ENCODE results near the gene CLDN24. TPM values are rescaled to one million over a fixed set of nuclear protein-coding genes. Genes with fewer than 3 reads are reported as not detected.
A peak's percentile ranks its signal among the peaks of the same experiment; 100 is the strongest.
"Not testable (repeated sequence)": the region's sequence is repeated elsewhere in the genome, so short reads cannot be mapped to it uniquely, and the experiment has no call there.

Gene CLDN24
- total RNA-seq, 4 donors from 2014 or later: not detected

- DNase-seq (ENCODE audit: low spot score in 2 of 2): peak in 1 of 2 donors; percentile 77
- WGBS, 2 donors: 91 to 92% methylated on average over 7 of the region's 7 CpGs
- intact Hi-C loops (cut with DNase I; ENCODE audit: low total_unique reads): no loop called here
- no peak overlapping the region for H3K4me3 ChIP-seq (ENCODE audit: low read depth, poor library complexity, severe bottlenecking)
- TF ChIP-seq POLR2A (IDR thresholded peaks at IDR 0.05) (no peak), CTCF (IDR thresholded peaks at IDR 0.05) (no peak)
Observed at GRCh38 chr4:183324619-183325018, 2.4 kb upstream of the CLDN24 start.

GRCh38 chr4:183324056-183324455 is 1.8 kb upstream of the CLDN24 start:
- intact Hi-C loops (cut with DNase I; ENCODE audit: low total_unique reads); H3K4me3 ChIP-seq (ENCODE audit: low read depth, poor library complexity, severe bottlenecking): not testable (repeated sequence)
- 92 to 99% methylated on average over 11 of the region's 11 CpGs for WGBS, 2 donors
- peak in 1 of 2 donors; percentile 66 for DNase-seq (ENCODE audit: low spot score in 2 of 2)

- DNase-seq (ENCODE audit: low spot score in 2 of 2): peak in 1 of 2 donors; percentile 43
- intact Hi-C loops (cut with DNase I; ENCODE audit: low total_unique reads): no loop called here
- 83 to 86% methylated on average over 6 of the region's 6 CpGs for WGBS, 2 donors
- TF ChIP-seq POLR2A (IDR thresholded peaks at IDR 0.05): no peak
- H3K4me3 ChIP-seq (ENCODE audit: low read depth, poor library complexity, severe bottlenecking): no peak overlapping the region
Observed at GRCh38 chr4:183323295-183323694, 1.1 kb upstream of the CLDN24 start.

GRCh38 chr4:183321516-183321915 is 710 bp downstream of the CLDN24 start:
- TF ChIP-seq POLR2A (IDR thresholded peaks at IDR 0.05): no peak
- no peak for TF ChIP-seq CTCF (IDR thresholded peaks at IDR 0.05)
- H3K4me3 ChIP-seq (ENCODE audit: low read depth, poor library complexity, severe bottlenecking): no peak overlapping the region
- 89 to 92% methylated on average over 5 of the region's 5 CpGs for WGBS, 2 donors
- no peak for DNase-seq (ENCODE audit: low spot score in 2 of 2)
- intact Hi-C loops (cut with DNase I; ENCODE audit: low total_unique reads): no loop called here

GRCh38 chr4:183321079-183321478 is 1.1 kb downstream of the CLDN24 start:
- intact Hi-C loops (cut with DNase I; ENCODE audit: low total_unique reads): no loop called here

GRCh38 chr4:183320211-183321059 is 1.8 kb downstream of the CLDN24 start, which contains the start of gene CLDN22:
CLDN22 (minus strand) TSS chr4:183320276; CDS start chr4:183320218, 58 bp downstream.
- DNase-seq (ENCODE audit: low spot score in 2 of 2): no peak
- WGBS, 2 donors: 65 to 72% methylated on average over 6 of the region's 6 CpGs
- TF ChIP-seq CTCF (IDR thresholded peaks at IDR 0.05): no peak
- TF ChIP-seq POLR2A (IDR thresholded peaks at IDR 0.05): no peak
- intact Hi-C loops (cut with DNase I; ENCODE audit: low total_unique reads): no loop called here
- no peak within 1 kb of the TSS for H3K4me3 ChIP-seq (ENCODE audit: low read depth, poor library complexity, severe bottlenecking)

More at GRCh38 chr4:183321079-183321478, 1.1 kb downstream of the CLDN24 start:
- DNase-seq (ENCODE audit: low spot score in 2 of 2): no peak
- 77 to 81% methylated on average over 2 of the region's 2 CpGs for WGBS, 2 donors
- TF ChIP-seq POLR2A (IDR thresholded peaks at IDR 0.05) (no peak), CTCF (IDR thresholded peaks at IDR 0.05) (no peak)
- H3K4me3 ChIP-seq (ENCODE audit: low read depth, poor library complexity, severe bottlenecking): no peak overlapping the region

Measured in lower leg skin (tissue), 4 donors.